DOHH2 (cell line): ENCODE measurements around the gene IGSF9B.

Source experiments
- H3F3A ChIP-seq: fragments of 200-600 bp; sonication (generic), shearing (Covaris generic); 2 replicates; pipeline ENCODE4 v1.6.0; 2016; ENCODE audit warnings: antibody characterized with exemption, mild to moderate bottlenecking; ENCODE audit not compliant: control insufficient read depth, insufficient read depth
- H3K27ac ChIP-seq: fragments of 200-600 bp; sonication (generic); 2 replicates; pipeline ENCODE4 v1.5.1; 2014; ENCODE audit warnings: low read depth, mild to moderate bottlenecking, low read length, moderate library complexity
- H3K27me3 ChIP-seq: fragments of 200-600 bp; sonication (generic); 2 replicates; pipeline ENCODE4 v1.6.1; 2014; ENCODE audit warnings: mild to moderate bottlenecking, low read length, mixed read lengths; ENCODE audit not compliant: control insufficient read depth
- H3K36me3 ChIP-seq: fragments of 200-600 bp; sonication (generic); 2 replicates; pipeline ENCODE4 v1.6.1; 2014; ENCODE audit warnings: mild to moderate bottlenecking, low read length, moderate library complexity, mixed read lengths; ENCODE audit not compliant: control insufficient read depth
- H3K4me1 ChIP-seq: fragments of 200-600 bp; sonication (generic); 2 replicates; pipeline ENCODE4 v1.6.1; 2014; ENCODE audit warnings: mild to moderate bottlenecking, low read length, mixed read lengths; ENCODE audit not compliant: control insufficient read depth
- H3K4me2 ChIP-seq: fragments of 200-600 bp; sonication (generic); 2 replicates; pipeline ENCODE4 v1.6.0; 2014; ENCODE audit warnings: mild to moderate bottlenecking, low read length, moderate library complexity
- H3K4me3 ChIP-seq: fragments of 200-600 bp; sonication (generic); 2 replicates; pipeline ENCODE4 v1.5.1; 2014; ENCODE audit warnings: mild to moderate bottlenecking, low read length, mixed read lengths
- H3K79me2 ChIP-seq: fragments of 200-600 bp; sonication (generic); 2 replicates; pipeline ENCODE4 v1.6.1; 2014; ENCODE audit warnings: mild to moderate bottlenecking, low read length, mixed read lengths; ENCODE audit not compliant: control insufficient read depth
- H3K9me2 ChIP-seq: fragments of 200-600 bp; sonication (generic); replicated peaks from 2 replicates; pipeline ENCODE4 v1.6.1; 2014; ENCODE audit warnings: mild to moderate bottlenecking, low read length, mixed read lengths; ENCODE audit not compliant: control insufficient read depth
- H3K9me3 ChIP-seq: fragments of 200-600 bp; sonication (generic); 2 replicates; pipeline ENCODE4 v1.6.1; 2014; ENCODE audit warnings: antibody characterized with exemption, low read length, mixed read lengths; ENCODE audit not compliant: control insufficient read depth, insufficient read depth
- H4K20me1 ChIP-seq: fragments of 200-600 bp; sonication (generic); 2 replicates; pipeline ENCODE4 v1.6.0; 2014; ENCODE audit warnings: low read depth, mild to moderate bottlenecking, antibody characterized with exemption, low read length, moderate library complexity; ENCODE audit not compliant: control insufficient read depth, insufficient read depth
- CTCF ChIP-seq: fragments of 200-600 bp; sonication (generic); IDR thresholded peaks from one replicate; pipeline ENCODE4 v1.5.1; 2014; ENCODE audit warnings: antibody characterized with exemption, mild to moderate bottlenecking, low read depth, low read length; ENCODE audit not compliant: poor library complexity, severe bottlenecking
- EZH2phosphoT487 ChIP-seq: fragments of 200-600 bp; sonication (generic); IDR thresholded peaks from 2 replicates; pipeline ENCODE4 v1.6.1; 2017; ENCODE audit warnings: borderline replicate concordance, mild to moderate bottlenecking, antibody characterized with exemption, low read length, moderate library complexity, mixed read lengths

IGSF9B gene

GRCh38 chr11:133965031-133965601 is 8.3 kb upstream of the IGSF9B start:
- no peaks in the 10 kb centered on the region for H3K36me3 ChIP-seq
- H4K20me1 ChIP-seq, result no peaks in the 10 kb centered on the region
- H3K79me2 ChIP-seq, result no peaks in the 10 kb centered on the region
- H3K4me3 ChIP-seq, result no peak overlapping the region
- H3F3A ChIP-seq, result no peaks in the 10 kb centered on the region
- TF ChIP-seq CTCF, result no peak
- H3K27ac ChIP-seq, result no peak overlapping the region
- no peaks in the 10 kb centered on the region for H3K9me2 ChIP-seq
- H3K9me3 ChIP-seq, result no peaks in the 10 kb centered on the region
- H3K4me1 ChIP-seq, result no peaks in the 10 kb centered on the region
- no peaks in the 10 kb centered on the region for H3K27me3 ChIP-seq
- H3K4me2 ChIP-seq, result no peak overlapping the region

GRCh38 chr11:133964356-133964755 is 7.6 kb upstream of the IGSF9B start:
- Histone ChIP-seq H3K79me2 (no peaks in the 10 kb centered on the region), H3K27me3 (no peaks in the 10 kb centered on the region), H3K4me3 (no peak overlapping the region), H3K4me2 (no peak overlapping the region), H3K27ac (no peak overlapping the region), H3K36me3 (no peaks in the 10 kb centered on the region), H3K9me2 (no peaks in the 10 kb centered on the region), H4K20me1 (no peaks in the 10 kb centered on the region), H3K9me3 (no peaks in the 10 kb centered on the region), H3K4me1 (no peaks in the 10 kb centered on the region), H3F3A (no peaks in the 10 kb centered on the region)
- TF ChIP-seq EZH2phosphoT487 (no peak), CTCF (no peak)

GRCh38 chr11:133961890-133962289 is 5.1 kb upstream of the IGSF9B start:
- no peak for TF ChIP-seq EZH2phosphoT487
- Histone ChIP-seq H3K9me2 (no peaks in the 10 kb centered on the region), H3K36me3 (no peaks in the 10 kb centered on the region), H3K4me1 (no peaks in the 10 kb centered on the region), H3K9me3 (no peaks in the 10 kb centered on the region), H3K27me3 (no peaks in the 10 kb centered on the region), H3K4me2 (no peak overlapping the region), H3K79me2 (no peaks in the 10 kb centered on the region), H3F3A (no peaks in the 10 kb centered on the region), H4K20me1 (no peaks in the 10 kb centered on the region), H3K4me3 (no peak overlapping the region), H3K27ac (no peak overlapping the region)

DNA sequence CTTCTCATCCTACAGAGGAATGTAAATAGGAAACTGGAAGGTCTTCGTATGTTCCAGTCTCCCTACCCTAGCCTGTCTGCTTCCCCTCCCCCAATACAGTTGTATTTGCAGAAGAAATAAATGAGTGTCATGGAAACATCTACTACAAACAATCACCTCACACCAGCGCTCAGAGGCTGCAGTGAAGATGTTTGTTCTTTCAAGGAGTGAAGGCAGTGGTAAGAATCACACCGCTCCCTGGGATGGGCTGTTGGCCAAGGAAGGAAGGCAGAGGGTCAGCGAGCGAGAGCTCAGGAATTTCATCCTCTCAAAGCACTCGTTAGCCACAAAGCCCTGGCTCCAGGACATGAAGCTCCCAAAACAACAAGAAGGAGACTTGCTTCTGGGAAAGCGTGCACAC is 1.1 kb upstream of the IGSF9B start:
- H3K4me2 ChIP-seq, result no peak overlapping the region
- H3K36me3 ChIP-seq, result no peaks in the 10 kb centered on the region
- H4K20me1 ChIP-seq, result no peaks in the 10 kb centered on the region
- no peak overlapping the region for H3K27ac ChIP-seq
- H3F3A ChIP-seq, result no peaks in the 10 kb centered on the region
- H3K9me3 ChIP-seq, result no peaks in the 10 kb centered on the region
- TF ChIP-seq CTCF (no peak), EZH2phosphoT487 (no peak)
- no peaks in the 10 kb centered on the region for H3K4me1 ChIP-seq
- H3K4me3 ChIP-seq, result no peak overlapping the region
- no peaks in the 10 kb centered on the region for H3K9me2 ChIP-seq
- no peaks in the 10 kb centered on the region for H3K79me2 ChIP-seq
- no peaks in the 10 kb centered on the region; the same call in 1 of the 2 replicates for H3K27me3 ChIP-seq
